ENCODE measurements around the gene KAZN.

GRCh38 chr1:14876747-14877146, 278.3 kb downstream of the KAZN start:
- TF ChIP-seq CTCF (IDR thresholded peaks at IDR 0.05) = no peak
- TF ChIP-seq POLR2A (IDR thresholded peaks at IDR 0.05) = no peak

Measured in body of pancreas (tissue), 4 donors.